ENCODE data around the gene LAYN. TPM values are rescaled to one million over a fixed set of nuclear protein-coding genes. Genes with fewer than 3 reads are reported as not detected.

The LAYN gene
- total RNA-seq, 1 experiment from 2014 or later, result 0.79 TPM

- Mint-ChIP-seq H3K4me1 (ENCODE audit: low read depth, unreplicated experiment) (peaks cover 10% of the 10 kb centered on the region), H3K36me3 (ENCODE audit: insufficient read depth, unreplicated experiment) (no peaks in the 10 kb centered on the region), H3K27ac (ENCODE audit: unreplicated experiment) (no peak overlapping the region), H3K9me3 (ENCODE audit: unreplicated experiment) (no peaks in the 10 kb centered on the region), H3K4me3 (ENCODE audit: unreplicated experiment) (no peak overlapping the region), H3K27me3 (ENCODE audit: insufficient read depth, unreplicated experiment) (no peaks in the 10 kb centered on the region)
- Histone ChIP-seq H3K36me3 (ENCODE audit: control insufficient read depth, insufficient read depth, low read length) (no peaks in the 10 kb centered on the region), H3K27me3 (replicated peaks; ENCODE audit: control insufficient read depth, insufficient read depth, low read length) (no peaks in the 10 kb centered on the region), H3K4me3 (ENCODE audit: low read depth, low read length) (no peak overlapping the region), H3K9me3 (no peaks in the 10 kb centered on the region), H3K4me1 (peaks cover 17% of the 10 kb centered on the region)
- ChIA-PET POLR2A (no interaction called here), CTCF (no interaction called here)
- intact Hi-C loops (cut with micrococcal nuclease; ENCODE audit: unreplicated experiment), result no loop called here
- TF ChIP-seq CTCF (IDR thresholded peaks at IDR 0.05; ENCODE audit: insufficient read depth in 1 of 2, low read depth in 1 of 2, low read length in 1 of 2, severe bottlenecking in 1 of 2, unreplicated experiment in 1 of 2), result no peak
- no TSS peak for BruUV-seq (replicated peaks)
- no peak for DNase-seq
Observed at GRCh38 chr11:111539426-111540113, 950 bp upstream of the LAYN start.

GRCh38 chr11:111540937-111541253 is 375 bp downstream of the LAYN start:
- no peaks in the 10 kb centered on the region for H3K36me3 Mint-ChIP-seq (ENCODE audit: insufficient read depth, unreplicated experiment)
- H3K4me3 ChIP-seq (ENCODE audit: low read depth, low read length), result no peak overlapping the region
- 0 out of 2 replicates have a peak, but pooled peaks cover 10% of the 10 kb centered on the region for H3K4me1 ChIP-seq
- no peaks in the 10 kb centered on the region for H3K36me3 ChIP-seq (ENCODE audit: control insufficient read depth, insufficient read depth, low read length)
- no peaks in the 10 kb centered on the region for H3K27me3 ChIP-seq (replicated peaks; ENCODE audit: control insufficient read depth, insufficient read depth, low read length)
- no peaks in the 10 kb centered on the region for H3K9me3 Mint-ChIP-seq (ENCODE audit: unreplicated experiment)
- ChIA-PET CTCF (no interaction called here), POLR2A (no interaction called here)
- peak overlapping the region; percentile 45 for H3K4me3 Mint-ChIP-seq (ENCODE audit: unreplicated experiment)
- H3K4me1 Mint-ChIP-seq (ENCODE audit: low read depth, unreplicated experiment), result peaks cover 7% of the 10 kb centered on the region
- H3K27ac Mint-ChIP-seq (ENCODE audit: unreplicated experiment), result no peak overlapping the region
- no peak for TF ChIP-seq CTCF (IDR thresholded peaks at IDR 0.05; ENCODE audit: insufficient read depth in 1 of 2, low read depth in 1 of 2, low read length in 1 of 2, severe bottlenecking in 1 of 2, unreplicated experiment in 1 of 2)
- H3K9me3 ChIP-seq, result no peaks in the 10 kb centered on the region
- no TSS peak for BruUV-seq (replicated peaks)
- H3K27me3 Mint-ChIP-seq (ENCODE audit: insufficient read depth, unreplicated experiment), result no peaks in the 10 kb centered on the region
- intact Hi-C loops (cut with micrococcal nuclease; ENCODE audit: unreplicated experiment), result no loop called here
- DNase-seq, result no peak

DNA sequence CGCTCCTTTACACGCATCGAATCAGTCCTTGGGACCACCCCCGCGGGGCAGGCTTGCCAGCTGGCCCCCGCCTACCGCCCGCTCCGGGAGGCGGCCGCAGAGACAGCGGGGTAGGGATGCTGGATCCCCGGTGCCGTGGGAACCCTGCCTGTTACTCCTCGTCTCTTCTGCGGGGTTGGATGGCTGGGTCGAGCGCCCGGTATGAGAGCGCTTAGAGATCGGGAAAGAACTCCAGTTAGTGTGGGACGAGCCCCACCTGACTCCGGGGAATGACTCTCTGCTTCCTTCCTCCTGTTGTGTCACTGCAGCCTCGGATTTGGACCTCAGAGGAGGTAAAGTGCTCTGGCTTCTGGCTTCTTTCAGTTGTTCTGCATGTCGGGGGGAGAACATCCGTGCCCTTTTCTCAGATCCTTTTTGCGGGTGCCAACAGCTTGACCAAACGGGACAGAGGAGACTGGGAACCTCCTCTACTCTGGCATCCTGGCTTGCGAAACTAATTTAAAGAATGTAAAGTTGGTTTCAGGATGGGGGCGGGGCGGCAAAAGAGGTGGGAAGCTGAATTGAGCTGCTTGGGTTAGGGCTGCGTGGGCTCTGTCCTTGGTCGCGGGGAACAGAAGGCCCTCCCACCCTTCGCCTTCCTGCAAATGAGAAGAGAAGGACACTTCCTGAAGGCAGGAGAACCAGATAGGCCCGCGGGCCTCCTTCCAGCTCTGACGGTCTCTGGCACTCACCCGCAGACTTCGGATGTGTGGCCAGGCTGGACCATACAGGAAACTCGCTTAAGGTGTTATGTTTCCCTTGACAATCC is 938 bp downstream of the LAYN start:
- no peaks in the 10 kb centered on the region for H3K27me3 Mint-ChIP-seq (ENCODE audit: insufficient read depth, unreplicated experiment)
- Histone ChIP-seq H3K27me3 (replicated peaks; ENCODE audit: control insufficient read depth, insufficient read depth, low read length) (no peaks in the 10 kb centered on the region), H3K4me1 (0 out of 2 replicates have a peak, but pooled peaks cover 10% of the 10 kb centered on the region), H3K36me3 (ENCODE audit: control insufficient read depth, insufficient read depth, low read length) (no peaks in the 10 kb centered on the region), H3K4me3 (ENCODE audit: low read depth, low read length) (no peak overlapping the region), H3K9me3 (no peaks in the 10 kb centered on the region)
- H3K36me3 Mint-ChIP-seq (ENCODE audit: insufficient read depth, unreplicated experiment), result no peaks in the 10 kb centered on the region
- POLR2A ChIA-PET, result no interaction called here
- peak in 1 of 2 experiments; percentile 36 for DNase-seq
- H3K4me1 Mint-ChIP-seq (ENCODE audit: low read depth, unreplicated experiment), result peaks cover 7% of the 10 kb centered on the region
- intact Hi-C loops (cut with micrococcal nuclease; ENCODE audit: unreplicated experiment), result no loop called here
- CTCF ChIA-PET, result no interaction called here
- no peaks in the 10 kb centered on the region for H3K9me3 Mint-ChIP-seq (ENCODE audit: unreplicated experiment)
- H3K27ac Mint-ChIP-seq (ENCODE audit: unreplicated experiment), result no peak overlapping the region
- peak overlapping the region; percentile 45 for H3K4me3 Mint-ChIP-seq (ENCODE audit: unreplicated experiment)
- no peak for TF ChIP-seq CTCF (IDR thresholded peaks at IDR 0.05; ENCODE audit: insufficient read depth in 1 of 2, low read depth in 1 of 2, low read length in 1 of 2, severe bottlenecking in 1 of 2, unreplicated experiment in 1 of 2)
- BruUV-seq (replicated peaks), result no TSS peak

Measured in Caco-2 (cell line).